NCI-H82 treated with DMSO at 0.1 percent for 48 hours (cell line): Measurements from ENCODE around the gene SETDB1.
A peak's percentile ranks its signal among the peaks of the same experiment; 100 is the strongest.
"Not testable (repeated sequence)": the region's sequence is repeated elsewhere in the genome, so short reads cannot be mapped to it uniquely, and the experiment has no call there.

Experiments used
- DNase-seq: peaks from one replicate; lab custom pipeline; 2025; ENCODE audit not compliant: unreplicated experiment; lab: John Stamatoyannopoulos, UW

SETDB1 gene

DNA sequence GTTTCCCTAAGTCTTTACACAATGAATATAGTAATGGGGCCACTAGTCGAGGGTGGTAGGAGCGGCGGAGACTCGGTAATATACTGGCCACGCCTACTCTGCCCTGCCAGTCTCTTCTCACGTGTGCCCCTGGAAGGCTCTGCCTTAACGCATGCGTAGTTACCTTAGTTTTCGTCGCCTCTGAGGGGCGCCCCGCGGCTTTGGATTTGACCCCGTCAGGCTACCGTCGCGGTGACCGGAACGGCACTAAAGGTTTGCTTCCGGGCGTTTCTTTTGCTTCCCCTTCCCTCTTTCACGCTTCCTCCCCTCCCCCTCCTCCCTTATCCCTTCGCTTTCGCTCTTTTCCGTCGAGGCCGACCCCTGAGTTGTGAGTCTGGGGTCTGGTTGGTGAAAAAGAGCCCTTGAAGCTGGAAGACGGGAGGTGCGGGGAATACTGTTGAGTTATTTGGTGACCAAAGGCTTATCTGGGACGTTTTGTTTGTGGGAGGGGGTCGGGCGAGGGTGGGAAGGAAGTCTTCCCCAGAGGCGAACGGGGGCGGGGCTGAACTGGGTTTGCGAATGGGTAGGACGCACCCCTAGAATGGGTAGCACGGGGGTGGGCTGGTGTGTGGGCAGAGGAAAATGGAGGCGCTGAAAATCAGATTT lies at the start of gene SETDB1:
Gene SETDB1, plus strand, starts transcription at position 267 of the 645 bp plus-strand sequence. CDS start 1,352 bp downstream, outside the sequence.
- DNase-seq = peak; percentile 99

GRCh38 chr1:150878931-150879330 lies 47.2 kb upstream of the SETDB1 start:
- DNase-seq = not testable (repeated sequence)

DNA sequence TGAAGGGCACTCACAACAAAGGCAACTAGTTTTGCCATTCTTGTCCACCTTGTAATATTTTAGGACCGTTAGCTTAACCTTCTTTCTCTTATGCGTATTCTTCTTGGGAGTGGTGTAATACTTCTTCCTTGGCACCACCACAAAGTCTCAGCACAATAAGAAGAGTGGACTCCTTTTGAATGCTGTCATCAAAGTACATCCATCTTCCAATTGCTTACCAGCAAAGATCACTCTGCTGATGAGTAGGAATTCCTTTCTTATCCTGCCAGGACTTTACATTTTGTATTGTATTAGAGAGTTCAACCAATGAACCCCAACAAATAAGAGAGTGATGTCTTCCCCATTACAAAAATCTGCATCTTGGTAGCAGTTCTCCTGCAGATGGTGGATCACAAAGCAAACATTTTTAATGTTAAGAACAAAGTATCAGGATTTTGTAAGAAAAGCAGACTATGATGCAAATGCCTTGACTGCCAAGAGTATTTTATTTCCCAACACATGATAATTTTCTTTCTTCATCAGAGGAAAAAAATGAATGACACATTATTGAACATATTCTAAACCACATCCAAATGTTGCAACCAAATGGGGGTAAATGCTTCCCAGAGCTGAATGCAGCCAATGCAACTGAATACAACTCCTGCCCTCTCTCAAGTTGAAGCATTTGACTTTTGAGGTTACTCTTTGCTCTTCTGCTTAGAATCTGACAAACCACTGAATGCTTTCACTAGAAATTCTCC lies 44.7 kb upstream of the SETDB1 start:
- DNase-seq = no peak

DNA sequence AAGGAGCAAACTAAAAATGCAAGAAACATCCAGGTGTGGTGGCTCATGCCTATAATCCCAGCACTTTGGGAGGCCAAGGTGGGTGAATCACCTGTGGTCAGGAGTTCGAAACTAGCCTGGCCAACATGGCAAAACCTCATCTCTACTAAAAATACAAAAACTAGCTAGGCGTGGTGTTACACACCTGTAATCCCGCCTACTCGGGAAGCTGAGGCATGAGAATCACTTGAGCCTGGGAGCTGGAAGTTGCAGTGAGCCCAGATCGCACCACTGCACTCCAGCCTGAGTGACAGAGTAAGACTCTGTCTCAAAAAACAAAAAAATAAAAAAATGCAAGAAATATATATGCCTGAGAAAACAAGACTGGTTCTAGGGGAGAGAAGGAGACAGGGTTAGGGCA lies 43.0 kb upstream of the SETDB1 start:
- DNase-seq = not testable (repeated sequence)

DNA sequence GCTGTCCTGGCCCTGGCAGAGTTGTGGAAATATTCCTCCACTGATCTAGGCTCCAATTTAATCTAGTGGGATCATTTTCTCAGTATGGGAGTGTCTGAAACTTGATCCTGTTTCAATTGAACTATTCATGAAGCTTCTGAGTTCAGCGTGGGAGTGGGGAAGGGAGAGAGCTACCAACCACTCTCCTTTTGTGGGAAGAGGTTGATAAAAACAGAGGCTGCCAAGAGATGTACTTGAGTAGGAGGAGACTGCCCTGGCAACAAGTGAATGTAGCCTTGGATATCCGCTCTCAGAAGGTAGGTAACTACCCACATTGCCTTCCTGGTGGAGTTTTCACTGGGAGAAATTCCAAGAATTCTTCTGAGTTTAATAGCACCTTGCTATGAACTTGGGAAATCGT lies 39.1 kb upstream of the SETDB1 start, which contains the start of gene CTXND2:
Gene CTXND2, plus strand, starts transcription at position 119 of the 400 bp plus-strand sequence. CDS start 25,179 bp downstream, outside the sequence.
- no peak for DNase-seq

DNA sequence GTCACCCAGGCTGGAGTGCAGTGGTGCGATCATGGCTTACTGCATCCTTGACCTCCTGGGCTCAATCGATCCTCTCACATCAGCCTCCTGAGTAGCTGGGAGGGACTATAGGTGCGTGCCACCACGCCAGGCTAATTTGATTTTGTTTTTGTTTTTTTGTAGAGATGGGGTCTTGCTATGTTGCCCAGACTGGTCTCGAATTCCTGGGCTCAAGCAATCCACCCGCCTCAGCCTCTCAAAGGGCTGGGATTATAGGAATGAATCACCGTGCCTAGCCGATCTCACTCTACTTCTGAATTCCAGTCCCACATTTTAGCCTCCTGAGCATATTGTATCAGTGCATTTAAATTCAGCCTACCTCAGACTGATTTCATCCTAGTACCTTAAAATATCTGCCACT lies 37.4 kb upstream of the SETDB1 start:
- no peak for DNase-seq

GRCh38 chr1:150890033-150890416 lies 36.1 kb upstream of the SETDB1 start:
- DNase-seq = no peak

GRCh38 chr1:150893336-150893913 lies 32.7 kb upstream of the SETDB1 start:
- no peak for DNase-seq

DNA sequence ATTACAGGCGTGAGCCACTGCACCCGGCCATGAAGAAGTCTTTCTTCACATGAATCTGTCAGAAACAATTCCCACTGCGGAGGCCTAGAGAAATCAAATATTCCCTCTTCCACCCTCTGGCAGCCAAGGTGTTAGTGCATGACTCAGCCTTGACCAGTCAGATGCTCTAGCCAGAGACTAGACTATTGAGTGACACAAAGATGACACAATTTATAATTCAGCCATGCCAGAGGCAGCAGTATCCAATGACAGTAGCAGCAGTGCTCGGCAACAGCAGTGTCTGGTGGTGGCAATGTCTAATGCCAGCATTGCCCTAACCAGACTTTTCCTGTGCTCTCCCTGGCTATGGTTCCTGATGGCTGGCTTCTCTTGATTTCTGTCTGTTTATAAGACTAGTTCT lies 30.5 kb upstream of the SETDB1 start:
- DNase-seq = no peak

GRCh38 chr1:150899795-150900194 lies 26.4 kb upstream of the SETDB1 start:
- DNase-seq = not testable (repeated sequence)

GRCh38 chr1:150902346-150902745 lies 23.8 kb upstream of the SETDB1 start:
- no peak for DNase-seq

DNA sequence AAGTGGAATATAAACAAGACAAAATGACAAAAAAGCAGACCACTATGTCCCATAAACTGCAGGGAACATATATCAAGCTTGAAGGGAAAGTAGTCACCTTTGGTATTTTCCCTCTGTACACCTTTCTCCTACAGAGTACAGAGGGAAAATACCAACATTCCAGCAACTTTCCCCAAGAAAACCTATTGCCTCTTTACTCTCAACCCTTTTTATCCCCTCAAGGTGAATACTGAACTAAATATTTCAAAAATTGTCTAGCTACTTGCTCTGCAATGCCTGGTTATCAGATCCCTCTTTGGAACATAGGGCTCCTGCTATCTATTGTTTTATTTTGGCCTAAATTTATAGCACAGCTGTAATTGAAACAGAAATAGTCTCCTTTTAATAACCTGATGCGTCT lies 23.4 kb upstream of the SETDB1 start:
- DNase-seq = no peak

DNA sequence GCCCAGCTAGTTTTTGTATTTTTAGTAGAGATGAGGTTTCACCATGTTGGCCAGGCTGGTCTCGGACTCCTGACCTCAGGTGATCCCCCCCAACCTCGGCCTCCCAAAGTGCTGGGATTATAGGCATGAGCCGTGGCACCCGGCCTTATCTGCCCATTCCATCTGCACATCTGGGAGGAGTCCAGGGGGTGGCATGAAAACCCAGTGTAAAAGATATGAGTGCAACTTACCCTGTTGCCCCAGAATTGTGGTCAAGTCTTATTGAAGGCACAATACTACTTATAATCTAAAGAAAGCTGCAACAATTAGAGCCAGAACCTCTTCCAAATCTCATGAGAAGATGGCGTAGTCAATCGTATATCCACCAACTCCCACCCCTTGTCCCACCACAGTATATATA lies 20.9 kb upstream of the SETDB1 start:
- DNase-seq = no peak

DNA sequence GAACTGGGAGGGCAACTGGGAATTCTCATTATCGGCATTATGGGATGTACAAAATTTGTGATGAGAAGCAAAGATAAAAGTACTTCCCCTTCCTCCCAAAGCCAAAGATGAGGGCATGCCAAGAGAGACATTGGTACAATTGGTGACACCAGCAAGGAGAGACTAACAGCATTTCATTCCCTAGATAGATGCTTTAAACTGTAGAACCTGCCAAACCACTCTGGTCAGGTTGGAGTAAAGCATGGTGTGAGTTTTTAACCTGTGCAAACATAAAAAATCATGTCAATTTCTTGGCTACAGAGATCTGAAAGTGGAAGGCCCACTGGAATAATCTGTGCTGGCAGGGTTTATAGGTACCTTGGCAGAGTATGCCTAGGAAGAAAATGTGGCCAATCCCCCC lies 19.8 kb upstream of the SETDB1 start:
- DNase-seq = no peak

DNA sequence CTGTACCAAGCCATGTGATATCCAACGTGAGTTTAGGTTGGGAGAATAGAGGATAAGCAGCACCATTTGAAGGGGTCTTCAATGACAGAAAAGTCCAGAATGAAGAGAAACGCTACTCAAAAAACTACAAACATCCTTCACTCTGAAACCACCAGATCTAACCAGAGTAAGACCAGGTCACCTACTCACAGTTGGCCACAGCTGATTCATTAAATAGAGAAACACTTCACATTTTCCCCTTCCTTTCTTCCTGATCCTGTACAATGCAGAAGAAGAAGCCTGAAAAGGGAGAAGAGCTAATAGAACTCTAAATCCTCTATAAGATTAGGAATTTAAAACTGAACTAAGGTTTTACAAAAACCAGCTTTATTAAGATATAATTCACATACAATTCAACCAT lies 19.4 kb upstream of the SETDB1 start:
- no peak for DNase-seq

DNA sequence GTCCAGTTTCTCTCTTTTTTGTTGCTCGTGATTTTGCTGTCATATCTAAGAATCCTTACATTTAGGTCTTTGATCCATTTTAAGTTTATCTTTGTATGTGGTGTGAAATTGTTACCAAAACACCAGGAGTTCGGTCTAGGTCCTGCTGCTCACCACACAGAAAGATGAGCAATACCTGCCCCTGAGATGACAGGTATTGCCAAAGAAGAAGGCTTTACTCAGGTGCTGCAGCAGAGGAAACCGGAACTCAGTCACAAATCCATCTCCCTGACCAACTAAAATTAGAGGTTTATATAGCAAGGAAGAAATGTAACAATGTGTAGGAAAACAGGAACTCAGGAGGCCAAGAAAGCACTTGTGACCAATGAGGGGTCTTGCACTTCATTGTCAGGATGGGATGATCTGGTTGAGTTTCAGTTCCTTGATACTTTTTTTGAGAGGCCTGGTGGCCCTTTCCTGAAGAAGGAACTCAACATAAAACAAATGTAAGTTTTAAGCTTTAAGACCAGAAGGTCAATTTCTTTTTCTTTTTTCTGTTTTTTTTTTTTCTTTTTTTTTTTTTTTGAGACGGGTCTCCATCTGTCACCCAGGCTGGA lies 16.5 kb upstream of the SETDB1 start:
- no peak for DNase-seq

DNA sequence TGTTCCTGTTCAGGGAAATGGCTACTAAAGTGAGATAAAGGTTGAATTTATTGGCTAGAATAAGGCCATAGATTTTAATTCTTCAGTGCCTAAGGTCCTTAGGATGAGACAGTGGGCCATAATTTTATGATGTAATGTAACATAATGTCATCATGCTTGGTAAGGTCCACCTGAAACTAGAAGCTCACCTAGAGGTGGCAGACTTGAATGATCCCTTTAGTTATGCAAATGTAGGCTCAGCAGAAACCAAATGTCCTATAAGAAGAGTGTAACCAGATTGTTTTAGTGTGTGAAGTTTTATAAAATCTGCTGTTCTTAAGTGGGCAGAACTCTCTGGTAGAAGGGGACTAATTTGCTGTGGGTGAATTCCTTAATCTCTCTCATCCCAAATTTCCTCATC lies 13.5 kb upstream of the SETDB1 start:
- no peak for DNase-seq

DNA sequence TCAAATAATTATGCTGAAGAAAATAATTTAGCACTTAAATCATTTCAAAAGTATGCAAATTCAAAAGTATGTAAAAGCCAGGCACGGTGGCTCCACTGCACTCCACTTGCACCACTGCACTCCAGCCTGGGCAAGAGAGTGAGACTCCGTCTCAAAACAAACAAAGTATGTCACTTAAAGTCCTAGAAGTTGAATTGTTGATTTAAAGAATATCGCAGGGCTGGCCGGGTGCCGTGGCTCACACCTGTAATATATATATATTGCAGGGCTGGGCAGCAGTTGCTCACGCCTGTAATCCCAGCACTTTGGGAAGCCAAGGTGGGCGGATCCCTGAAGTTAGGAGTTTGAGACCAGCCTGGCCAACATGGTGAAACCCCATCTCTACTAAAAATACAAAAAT lies 8.8 kb upstream of the SETDB1 start:
- DNase-seq = no peak

DNA sequence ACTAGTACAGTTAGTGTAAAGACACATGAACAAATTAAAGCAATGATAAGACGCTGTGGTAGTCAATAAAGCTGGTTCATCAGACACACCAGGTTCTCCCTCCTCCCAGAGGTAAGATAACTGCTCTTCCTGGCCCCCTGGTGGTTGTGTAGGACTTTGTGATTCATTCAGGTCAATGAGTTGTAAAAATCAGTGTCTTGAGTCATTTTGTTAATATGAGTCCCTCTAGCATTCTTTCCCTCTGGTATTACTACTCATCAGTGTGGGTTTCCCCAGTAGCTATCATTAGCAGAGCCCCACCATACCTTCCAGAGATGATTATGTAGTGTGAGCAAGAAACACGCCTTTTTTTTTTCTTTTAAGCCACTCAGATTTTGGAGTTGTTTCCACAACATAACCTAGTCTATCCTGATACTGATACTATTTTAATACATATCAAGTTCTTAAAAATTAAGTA lies 3.6 kb upstream of the SETDB1 start:
- DNase-seq = peak; percentile 84

DNA sequence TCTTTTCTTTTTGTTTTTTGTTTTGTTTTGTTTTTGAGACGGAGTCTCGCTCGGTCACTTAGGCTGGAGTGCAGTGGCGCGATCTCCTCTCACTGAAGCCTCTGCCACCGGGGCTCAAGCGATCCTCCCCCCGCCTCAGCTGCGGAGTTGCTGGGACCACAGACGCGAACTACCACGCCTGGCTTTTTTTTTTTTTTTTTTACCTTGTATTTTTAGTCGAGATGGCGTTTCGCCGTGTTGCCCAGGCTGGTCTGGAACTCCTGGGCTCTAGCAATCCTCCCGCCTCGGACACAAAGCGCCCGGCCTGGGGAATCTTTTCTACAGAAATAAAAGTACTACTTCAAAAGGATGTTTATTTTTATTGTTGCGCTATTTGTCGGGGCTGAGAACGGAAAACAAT lies 1.1 kb upstream of the SETDB1 start:
- DNase-seq = no peak

DNA sequence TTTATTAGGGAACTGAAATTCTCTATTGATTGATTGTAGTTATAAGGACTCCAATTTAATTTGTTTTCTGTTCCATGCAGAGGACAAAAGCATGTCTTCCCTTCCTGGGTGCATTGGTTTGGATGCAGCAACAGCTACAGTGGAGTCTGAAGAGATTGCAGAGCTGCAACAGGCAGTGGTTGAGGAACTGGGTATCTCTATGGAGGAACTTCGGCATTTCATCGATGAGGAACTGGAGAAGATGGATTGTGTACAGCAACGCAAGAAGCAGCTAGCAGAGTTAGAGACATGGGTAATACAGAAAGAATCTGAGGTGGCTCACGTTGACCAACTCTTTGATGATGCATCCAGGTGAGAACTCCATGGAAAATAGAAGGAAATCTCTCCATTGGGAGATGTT lies 1.5 kb downstream of the SETDB1 start:
- DNase-seq = no peak

- DNase-seq = no peak
Measured at GRCh38 chr1:150928286-150928685, 2.1 kb downstream of the SETDB1 start.
